Keratinocyte (primary cell): Measurements from ENCODE around the gene ACSF3.

ENCODE experiments used
- CTCF ChIP-seq, 3 experiments: IDR thresholded peaks in 1 of 3; conservative IDR thresholded peaks in 1 of 3; optimal IDR thresholded peaks in 1 of 3; 2 replicates in 2 of 3; 3 replicates in 1 of 3; pipeline versions ENCODE3 to v1.5.1; 2011; ENCODE audit warnings: low read length in 3 of 3, mild to moderate bottlenecking in 3 of 3, moderate library complexity in 2 of 3, control low read depth in 1 of 3, inconsistent platforms in 1 of 3; ENCODE audit not compliant: insufficient read depth in 2 of 3; ENCODE audit errors: extremely low read depth in 1 of 3
- EZH2 ChIP-seq: IDR thresholded peaks from one replicate; pipeline ENCODE4 v1.6.1; 2012; ENCODE audit warnings: inconsistent platforms, mild to moderate bottlenecking, low read length, moderate library complexity

- TF ChIP-seq CTCF (optimal IDR thresholded peaks at IDR 0.05 in 1 of 3, IDR thresholded peaks at IDR 0.05 in 1 of 3, conservative IDR thresholded peaks at IDR 0.05 in 1 of 3; ENCODE audit: extremely low read depth in 1 of 3, insufficient read depth in 2 of 3, low read length in 3 of 3), result no peak
- no peak for TF ChIP-seq EZH2
Observed at GRCh38 chr16:89174055-89174827, 80.6 kb downstream of the ACSF3 start.
